HL-60 (cell line): Measurements from ENCODE around the gene PSMD14.

Source experiments
- DNase-seq, 2 experiments: peaks; one replicate each; pipeline ENCODE4 v3.0.0-alpha.2; 2010 to 2020; ENCODE audit warnings: low read depth in 1 of 2, low spot score in 1 of 2
- H3K27ac ChIP-seq: fragments of 250-450 bp; sonication (Bioruptor Pico); replicated peaks from 2 replicates; pipeline ENCODE4 v1.5.1; 2020; ENCODE audit warnings: mild to moderate bottlenecking, moderate library complexity
- H3K27me3 ChIP-seq: fragments of 250-450 bp; sonication (Bioruptor Pico); 2 replicates; pipeline ENCODE4 v1.5.1; 2021; ENCODE audit warnings: mild to moderate bottlenecking, moderate library complexity; ENCODE audit not compliant: insufficient read depth, poor library complexity, severe bottlenecking
- H3K4me3 ChIP-seq: replicated peaks from 2 replicates; pipeline ENCODE4 v1.5.1; 2011; ENCODE audit warnings: mild to moderate bottlenecking, control low read depth, low read length; ENCODE audit not compliant: insufficient read depth
- GABPA ChIP-seq: IDR thresholded peaks from 2 replicates; pipeline ENCODE4 v1.6.1; 2012; ENCODE audit warnings: low read depth
- POLR2AphosphoS5 ChIP-seq: IDR thresholded peaks from 2 replicates; pipeline ENCODE4 v1.6.1; 2012; ENCODE audit warnings: low read depth
- REST ChIP-seq: IDR thresholded peaks from 2 replicates; pipeline ENCODE4 v1.6.1; 2012; ENCODE audit warnings: low read depth; ENCODE audit not compliant: insufficient replicate concordance
- SPI1 ChIP-seq: IDR thresholded peaks from 2 replicates; pipeline ENCODE4 v1.6.1; 2012; ENCODE audit warnings: low read depth, mild to moderate bottlenecking, borderline replicate concordance
- TF ChIP-seq, protein P1 (sequence below): IDR thresholded peaks from one replicate; pipeline ENCODE4 v1.5.1; 2011; ENCODE audit warnings: low read length, control low read depth, inconsistent platforms; ENCODE audit not compliant: insufficient read depth

Gene PSMD14

DNA sequence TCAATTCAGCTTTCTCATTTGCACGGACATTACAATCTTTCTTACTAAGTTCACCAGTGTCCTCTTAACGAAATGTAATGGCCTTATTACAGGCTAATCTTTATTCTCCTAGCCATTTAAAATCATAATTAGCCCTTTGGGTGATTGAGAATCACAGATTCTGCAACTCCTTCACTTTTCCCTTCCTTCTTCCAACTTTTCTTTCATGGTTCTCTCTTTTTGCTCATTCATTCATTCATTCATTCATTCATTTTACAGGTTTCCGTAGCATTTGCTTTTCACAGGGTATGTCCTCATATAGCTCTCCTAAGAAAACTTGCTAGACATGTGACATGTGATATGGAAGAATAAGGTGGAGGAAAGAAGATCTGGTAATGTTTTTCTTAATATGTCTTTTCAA is 123.9 kb downstream of the PSMD14 start:
- Histone ChIP-seq H3K27ac (no peak overlapping the region), H3K27me3 (peaks cover 28% of the 10 kb centered on the region), H3K4me3 (no peak overlapping the region)
- TF ChIP-seq SPI1: no peak
- TF ChIP-seq, protein P1, sequence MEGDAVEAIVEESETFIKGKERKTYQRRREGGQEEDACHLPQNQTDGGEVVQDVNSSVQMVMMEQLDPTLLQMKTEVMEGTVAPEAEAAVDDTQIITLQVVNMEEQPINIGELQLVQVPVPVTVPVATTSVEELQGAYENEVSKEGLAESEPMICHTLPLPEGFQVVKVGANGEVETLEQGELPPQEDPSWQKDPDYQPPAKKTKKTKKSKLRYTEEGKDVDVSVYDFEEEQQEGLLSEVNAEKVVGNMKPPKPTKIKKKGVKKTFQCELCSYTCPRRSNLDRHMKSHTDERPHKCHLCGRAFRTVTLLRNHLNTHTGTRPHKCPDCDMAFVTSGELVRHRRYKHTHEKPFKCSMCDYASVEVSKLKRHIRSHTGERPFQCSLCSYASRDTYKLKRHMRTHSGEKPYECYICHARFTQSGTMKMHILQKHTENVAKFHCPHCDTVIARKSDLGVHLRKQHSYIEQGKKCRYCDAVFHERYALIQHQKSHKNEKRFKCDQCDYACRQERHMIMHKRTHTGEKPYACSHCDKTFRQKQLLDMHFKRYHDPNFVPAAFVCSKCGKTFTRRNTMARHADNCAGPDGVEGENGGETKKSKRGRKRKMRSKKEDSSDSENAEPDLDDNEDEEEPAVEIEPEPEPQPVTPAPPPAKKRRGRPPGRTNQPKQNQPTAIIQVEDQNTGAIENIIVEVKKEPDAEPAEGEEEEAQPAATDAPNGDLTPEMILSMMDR: no peak
- TF ChIP-seq POLR2AphosphoS5: no peak
- TF ChIP-seq GABPA: no peak
- no peak for TF ChIP-seq REST
- DNase-seq: no peak

DNA sequence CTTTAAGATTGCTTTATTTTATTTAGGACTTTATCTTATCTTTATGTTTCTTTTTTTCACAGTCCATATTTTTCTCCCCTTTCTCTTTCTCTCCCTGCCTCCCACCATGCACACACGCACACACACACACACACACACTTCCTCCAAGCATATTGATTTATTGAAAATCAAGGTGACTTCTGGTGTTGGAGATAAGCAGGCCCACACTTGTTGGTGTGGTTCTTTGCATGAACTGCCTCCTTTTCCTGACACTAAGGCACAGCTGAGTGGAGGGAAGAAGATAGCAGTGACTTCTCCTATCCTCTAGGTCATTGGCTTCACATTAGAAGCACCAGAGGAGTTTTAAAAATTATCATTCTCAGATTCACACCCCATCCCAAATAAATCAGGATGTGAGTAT is 125.9 kb downstream of the PSMD14 start:
- Histone ChIP-seq H3K4me3 (no peak overlapping the region), H3K27ac (no peak overlapping the region), H3K27me3 (peaks cover 11% of the 10 kb centered on the region)
- TF ChIP-seq SPI1: no peak
- no peak for TF ChIP-seq POLR2AphosphoS5
- TF ChIP-seq GABPA: no peak
- TF ChIP-seq REST: no peak
- TF ChIP-seq, protein P1: no peak
- no peak for DNase-seq

- Histone ChIP-seq H3K4me3 (no peak overlapping the region), H3K27ac (no peak overlapping the region), H3K27me3 (peaks cover 5% of the 10 kb centered on the region)
- no peak for DNase-seq
- TF ChIP-seq POLR2AphosphoS5 (no peak), SPI1 (no peak), REST (no peak), GABPA (no peak)
- TF ChIP-seq, protein P1: no peak
These were observed 128.2 kb downstream of the PSMD14 start for GRCh38 chr2:161436411-161436810.
